NCI-H1417 treated with DMSO at 0.1 percent for 48 hours (cell line): ENCODE data around the gene SRSF4.
A peak's percentile ranks its signal among the peaks of the same experiment; 100 is the strongest.
"Not testable (repeated sequence)": the region's sequence is repeated elsewhere in the genome, so short reads cannot be mapped to it uniquely, and the experiment has no call there.

Source experiments
- DNase-seq: peaks from one replicate; lab custom pipeline; 2025; lab: John Stamatoyannopoulos, UW

The SRSF4 gene

GRCh38 chr1:29181413-29182225 lies at the start of gene SRSF4:
Gene SRSF4, minus strand, starts transcription at chr1:29181900. Its CDS starts 148 bp downstream, at chr1:29181752.
- DNase-seq, result peak; percentile 89

DNA sequence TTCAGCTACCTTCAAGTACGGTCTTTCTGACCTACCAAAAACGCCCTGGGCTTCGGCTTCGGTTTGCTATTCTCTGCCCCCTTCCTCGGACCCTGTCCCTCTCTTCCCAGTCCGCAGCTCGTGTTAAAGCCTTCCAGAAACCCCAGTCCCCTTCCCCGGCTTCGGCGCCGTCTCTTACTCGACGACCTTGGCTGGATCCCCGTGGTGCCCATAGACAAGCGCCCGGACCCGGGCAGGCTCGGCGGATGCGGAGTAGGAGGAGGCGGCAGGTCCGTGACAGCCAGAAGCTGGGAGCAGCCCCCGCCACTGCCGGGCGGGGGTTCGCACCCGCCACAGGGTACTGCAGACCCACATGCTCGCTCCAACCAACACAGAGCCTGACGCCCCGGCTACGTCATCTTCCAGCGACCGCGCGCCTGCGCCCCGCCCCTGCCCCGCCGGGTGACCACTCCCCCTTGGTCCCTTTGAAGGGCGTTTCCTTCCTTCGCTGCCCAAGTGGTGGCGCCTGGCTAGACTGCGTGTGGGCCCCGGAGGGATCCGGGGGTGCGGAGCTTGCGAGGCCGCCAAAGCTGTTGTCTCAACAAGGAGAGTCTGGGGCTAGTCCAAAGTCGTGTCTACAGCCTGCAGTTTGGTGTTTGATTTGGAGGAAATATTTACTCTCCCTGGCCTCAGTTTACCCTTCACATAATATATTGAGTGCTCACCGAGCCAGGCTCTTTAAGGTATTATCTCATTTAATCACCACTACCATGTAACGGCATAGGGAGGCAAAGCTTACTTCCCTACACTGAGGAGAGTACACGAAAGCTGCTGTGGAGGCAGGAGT lies 49.1 kb upstream of the SRSF4 start, which contains the start of gene MECR:
MECR (minus strand) TSS at position 382 of the 826 bp plus-strand sequence; CDS start at position 354, 28 bp downstream.
- peak; percentile 55 for DNase-seq

GRCh38 chr1:29230204-29230552 lies 48.5 kb upstream of the SRSF4 start:
- no peak for DNase-seq

DNA sequence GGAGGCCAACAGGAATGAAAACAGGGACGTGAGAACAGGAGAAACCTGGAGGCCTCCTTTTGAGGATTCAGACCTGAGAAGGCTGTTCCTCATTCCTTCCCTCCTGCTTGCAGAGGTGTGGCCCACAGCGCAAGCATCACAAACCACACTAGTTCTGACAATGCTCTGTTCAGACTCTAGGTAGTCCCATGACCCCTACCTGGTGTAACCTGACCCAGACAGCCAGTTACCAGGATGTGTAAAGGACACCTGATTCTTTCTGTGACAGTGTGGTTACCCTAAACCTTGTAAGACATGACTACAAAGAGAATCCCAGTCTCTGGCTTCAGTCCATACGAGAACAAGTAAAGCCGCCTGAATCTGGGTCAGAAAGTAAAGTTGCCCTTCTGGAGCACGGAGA lies 45.8 kb upstream of the SRSF4 start:
- DNase-seq, result no peak

DNA sequence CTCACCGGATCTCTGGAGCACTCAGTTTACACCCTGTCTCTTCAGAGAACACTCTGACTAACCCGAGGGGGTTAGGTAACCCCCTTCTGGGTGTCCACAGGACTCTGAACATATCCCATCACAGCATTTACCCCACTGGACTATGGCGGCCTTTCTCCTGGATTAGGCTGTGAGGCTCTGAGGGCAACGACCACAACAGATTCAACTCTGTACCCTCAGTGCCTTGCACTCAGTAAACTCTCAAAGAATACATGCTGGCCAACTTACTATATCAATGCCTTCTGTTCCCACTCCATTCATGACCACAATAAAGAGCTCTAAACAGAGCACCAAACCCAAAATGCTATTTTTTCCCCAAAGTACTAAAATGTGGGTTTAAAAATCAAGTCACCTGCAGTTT lies 43.7 kb upstream of the SRSF4 start:
- no peak for DNase-seq

- DNase-seq, result no peak
These were observed 42.7 kb upstream of the SRSF4 start for GRCh38 chr1:29224356-29224837.

DNA sequence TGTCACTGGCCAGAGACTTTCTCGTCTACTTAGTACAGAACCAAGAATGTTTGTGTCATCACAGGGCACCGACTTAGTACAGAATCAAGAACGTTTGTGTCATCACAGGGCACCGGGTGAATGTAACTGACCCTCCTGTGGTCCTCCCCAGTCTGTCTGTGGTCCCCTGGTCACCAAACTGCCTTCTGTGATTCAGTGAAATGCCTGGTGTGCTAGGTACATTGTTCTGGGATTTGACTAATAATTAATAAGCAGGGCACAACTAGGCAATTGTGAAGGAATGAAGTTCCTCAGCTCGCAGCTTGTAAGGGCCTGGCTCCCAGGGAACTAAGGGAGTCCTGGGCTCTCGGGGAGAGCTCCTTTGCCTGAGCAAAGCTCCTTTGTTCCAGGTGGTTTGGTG lies 41.8 kb upstream of the SRSF4 start:
- no peak for DNase-seq

- DNase-seq, result no peak
These were observed 41.0 kb upstream of the SRSF4 start for GRCh38 chr1:29222686-29223085.

DNA sequence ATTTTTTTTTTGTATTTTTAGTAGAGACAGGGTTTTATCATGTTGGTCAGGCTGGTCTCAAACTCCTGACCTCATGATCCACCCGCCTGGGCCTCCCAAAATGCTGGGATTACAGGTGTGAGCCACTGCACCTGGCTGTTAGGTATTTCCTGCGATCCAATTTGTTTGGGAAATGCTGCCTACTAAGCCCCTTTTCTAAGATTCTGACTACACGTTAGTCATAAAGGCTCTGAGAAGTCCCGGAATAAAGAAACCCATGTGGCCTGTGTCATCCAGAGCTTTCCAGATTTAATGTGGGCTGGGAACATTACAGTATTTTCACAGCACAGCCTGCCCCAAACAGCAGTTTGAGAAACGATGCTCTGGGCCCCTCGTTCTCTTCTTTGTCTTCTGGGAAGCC lies 40.6 kb upstream of the SRSF4 start:
- not testable (repeated sequence) for DNase-seq

DNA sequence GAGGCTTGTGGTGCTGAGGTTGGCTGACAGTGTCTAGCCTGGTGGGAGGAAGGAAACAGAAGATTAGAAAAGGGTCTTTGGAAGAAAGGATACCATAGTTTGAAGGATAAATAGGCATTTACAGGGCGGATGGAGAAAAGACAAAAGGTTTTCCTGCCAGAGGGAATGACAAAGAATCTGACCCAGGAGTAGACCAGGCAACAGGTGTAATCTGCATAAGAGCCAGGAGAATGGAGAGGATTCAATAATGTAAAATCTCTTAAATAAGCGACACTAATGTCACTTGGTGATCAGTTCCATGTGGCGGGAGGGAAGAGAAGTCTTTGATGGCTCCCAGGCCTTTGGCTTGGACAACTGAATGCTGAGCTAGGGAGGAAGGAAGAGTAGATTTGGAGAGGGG lies 39.6 kb upstream of the SRSF4 start:
- DNase-seq, result no peak

DNA sequence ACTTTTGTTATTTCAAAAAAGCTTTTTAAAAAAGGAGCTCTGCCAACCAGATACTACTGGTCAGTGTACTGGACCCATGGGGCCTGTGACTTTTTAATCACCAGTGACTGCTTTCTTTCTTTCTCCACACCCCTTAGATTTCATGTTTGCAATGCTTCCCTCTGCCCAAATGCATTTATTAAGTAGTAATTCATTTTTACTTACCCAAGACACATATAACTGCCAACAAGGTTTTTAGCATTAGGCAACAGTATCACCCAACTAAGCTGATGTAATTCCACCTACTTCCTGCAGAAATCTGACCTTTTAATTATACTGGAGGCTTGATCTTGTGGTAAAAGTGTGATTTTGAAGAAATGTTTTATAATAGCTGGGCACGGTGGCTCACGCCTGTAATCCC lies 36.5 kb upstream of the SRSF4 start:
- DNase-seq, result no peak

DNA sequence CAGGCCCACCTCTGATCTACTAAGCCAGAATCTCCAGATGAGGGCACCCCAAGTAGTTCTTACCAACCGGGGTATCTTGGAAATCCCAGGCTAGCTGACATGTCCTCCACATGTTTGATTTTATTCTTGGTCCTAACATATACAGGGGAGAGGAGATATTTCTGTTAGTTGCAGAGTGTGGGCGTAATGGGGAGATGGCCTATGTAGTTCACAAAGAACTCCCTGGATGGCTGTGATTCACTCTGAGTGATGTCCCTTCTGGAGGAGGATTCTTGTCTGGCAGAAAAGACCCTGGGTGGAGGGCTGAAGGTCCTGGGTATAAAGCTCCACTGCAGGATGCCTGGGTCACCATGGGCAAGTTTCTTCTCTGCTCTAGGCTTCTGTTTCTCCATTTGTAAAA lies 35.9 kb upstream of the SRSF4 start:
- no peak for DNase-seq

GRCh38 chr1:29213055-29213454 lies 31.4 kb upstream of the SRSF4 start:
- no peak for DNase-seq

DNA sequence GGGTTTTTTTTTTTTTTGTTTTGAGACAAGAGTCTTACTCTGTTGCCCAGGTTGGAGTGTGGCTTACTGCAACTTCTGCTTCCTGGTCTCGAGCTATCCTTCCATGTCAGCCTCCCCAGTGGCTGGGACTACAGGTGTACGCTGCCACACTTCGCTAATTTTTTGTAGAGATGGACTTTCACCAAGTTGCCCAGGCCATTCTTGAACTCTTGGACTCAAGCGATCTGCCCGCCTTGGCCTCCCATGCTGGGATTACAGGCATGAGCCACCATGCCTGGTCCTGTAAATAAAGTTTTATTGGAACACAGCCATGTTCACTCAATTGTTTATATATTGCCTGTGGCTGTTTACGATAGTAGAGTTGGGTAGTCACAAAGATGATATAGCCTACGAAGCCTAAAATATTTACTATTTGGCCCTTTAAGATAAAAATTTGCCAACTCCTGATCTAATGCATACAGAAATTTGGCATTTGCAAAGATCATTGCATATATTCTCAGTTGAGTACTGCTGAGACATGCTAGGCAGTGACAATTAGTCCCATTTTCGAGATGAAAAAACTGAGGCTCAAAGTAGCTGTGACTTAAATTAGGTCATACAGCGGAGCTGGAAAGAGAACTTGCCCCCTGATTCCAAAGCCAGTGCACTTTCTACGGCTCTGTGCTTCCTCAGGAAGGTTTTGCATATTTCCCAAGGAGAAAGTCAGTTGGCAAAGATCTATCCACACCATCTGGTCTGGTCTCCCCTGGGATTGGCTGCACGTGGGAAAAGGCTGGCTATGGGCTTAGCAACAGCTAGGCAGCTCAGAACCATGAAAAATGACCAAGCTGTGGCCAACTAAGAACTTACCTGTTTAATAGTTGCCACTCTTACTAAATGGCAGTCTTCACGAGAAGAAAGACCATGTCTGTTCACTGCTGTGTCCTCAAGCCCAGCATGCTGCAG lies 29.7 kb upstream of the SRSF4 start:
- DNase-seq, result no peak

- no peak for DNase-seq
These were observed 28.8 kb upstream of the SRSF4 start for GRCh38 chr1:29210278-29211085.

GRCh38 chr1:29209173-29209572 lies 27.5 kb upstream of the SRSF4 start:
- DNase-seq, result no peak

DNA sequence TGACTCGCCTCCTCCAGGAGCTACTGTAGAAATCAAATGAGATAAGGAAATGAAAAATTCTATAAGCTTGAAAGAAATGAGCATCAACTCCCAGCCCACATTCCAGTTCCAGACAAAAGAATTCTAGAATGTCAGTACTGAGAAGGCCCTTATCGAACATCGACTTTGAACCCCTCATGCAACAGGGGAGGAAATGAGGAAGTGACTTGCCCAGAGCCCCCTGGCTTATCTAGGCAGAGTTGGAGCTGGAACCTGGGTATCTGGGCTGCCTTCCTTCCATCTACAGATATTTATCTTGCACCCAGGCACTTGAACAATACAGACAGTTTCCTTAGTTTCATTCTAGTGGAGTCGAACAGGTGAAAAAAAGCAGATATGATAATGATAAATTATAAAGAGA lies 26.7 kb upstream of the SRSF4 start:
- DNase-seq, result no peak

GRCh38 chr1:29202584-29203340 lies 21.1 kb upstream of the SRSF4 start:
- peak; percentile 49 for DNase-seq

- DNase-seq, result no peak
These were observed 20.4 kb upstream of the SRSF4 start for GRCh38 chr1:29202053-29202452.

GRCh38 chr1:29201595-29202051 lies 19.9 kb upstream of the SRSF4 start:
- no peak for DNase-seq
